ENCODE results near the gene STK32B.

STK32B gene

GRCh38 chr4:5461477-5461876, 410.2 kb downstream of the STK32B start:
- no peak overlapping the region for H3K18ac ChIP-seq (ENCODE audit: low read length)
- H3K4me3 ChIP-seq (ENCODE audit: low read depth, low read length): no peak overlapping the region
- H3K36me3 ChIP-seq (ENCODE audit: control insufficient read depth in 1 of 2, insufficient read depth in 2 of 2, low read length in 2 of 2): no peaks in the 10 kb centered on the region
- H2BK120ac ChIP-seq (ENCODE audit: insufficient read depth, low read length, poor library complexity): no peak overlapping the region
- no peaks in the 10 kb centered on the region for H3K79me1 ChIP-seq (ENCODE audit: low read length)
- H3K9me3 ChIP-seq (ENCODE audit: insufficient read depth, low read depth, low read length): no peaks in the 10 kb centered on the region
- H2BK12ac ChIP-seq (ENCODE audit: low read length): no peak overlapping the region
- no peak overlapping the region for H3K23ac ChIP-seq (ENCODE audit: low read length)
- no peak overlapping the region for H4K91ac ChIP-seq (ENCODE audit: low read depth, low read length)
- H4K8ac ChIP-seq (ENCODE audit: low read depth, low read length): no peak overlapping the region
- H3K27ac ChIP-seq (ENCODE audit: low read depth, low read length): no peak overlapping the region
- no peak overlapping the region for H2AFZ ChIP-seq (ENCODE audit: insufficient read depth, low read length, poor library complexity)
- no peak overlapping the region for H4K12ac ChIP-seq (ENCODE audit: low read depth, low read length)
- DNase-seq: no peak
- H3K79me2 ChIP-seq (ENCODE audit: control insufficient read depth, insufficient read depth, low read length, poor library complexity): no peaks in the 10 kb centered on the region
- no peaks in the 10 kb centered on the region for H3K27me3 ChIP-seq (ENCODE audit: insufficient read depth, low read length)
- H3K4me1 ChIP-seq (ENCODE audit: control insufficient read depth in 1 of 2, insufficient read depth in 2 of 2, low read length in 2 of 2): peaks cover 3% of the 10 kb centered on the region in 2 experiments
- no peak overlapping the region for H3K4me2 ChIP-seq (ENCODE audit: low read length)
- no peak overlapping the region for H2BK5ac ChIP-seq (ENCODE audit: low read depth, low read length, poor library complexity)
- no peak overlapping the region for H2AK5ac ChIP-seq (ENCODE audit: low read length)
- WGBS (ENCODE audit: extremely low coverage, insufficient coverage, insufficient read length): no CpG with 5 or more reads among the region's 13 CpGs
- no peak overlapping the region for H3K4ac ChIP-seq (ENCODE audit: low read depth, low read length)
- no peak overlapping the region for H3K14ac ChIP-seq (ENCODE audit: low read length)
- no peak overlapping the region for H3K9ac ChIP-seq (ENCODE audit: low read length)

GRCh38 chr4:5462254-5462835, 411.1 kb downstream of the STK32B start:
- H3K4me1 ChIP-seq (ENCODE audit: control insufficient read depth in 1 of 2, insufficient read depth in 2 of 2, low read length in 2 of 2): peaks cover 3% of the 10 kb centered on the region in 2 experiments
- no peak overlapping the region for H4K12ac ChIP-seq (ENCODE audit: low read depth, low read length)
- no peak overlapping the region for H2BK5ac ChIP-seq (ENCODE audit: low read depth, low read length, poor library complexity)
- H2BK12ac ChIP-seq (ENCODE audit: low read length): no peak overlapping the region
- no peak overlapping the region for H3K23ac ChIP-seq (ENCODE audit: low read length)
- H3K27me3 ChIP-seq (ENCODE audit: insufficient read depth, low read length): no peaks in the 10 kb centered on the region
- no peaks in the 10 kb centered on the region for H3K79me2 ChIP-seq (ENCODE audit: control insufficient read depth, insufficient read depth, low read length, poor library complexity)
- H3K18ac ChIP-seq (ENCODE audit: low read length): no peak overlapping the region
- H2AK5ac ChIP-seq (ENCODE audit: low read length): no peak overlapping the region
- no peak overlapping the region for H3K4me2 ChIP-seq (ENCODE audit: low read length)
- no peaks in the 10 kb centered on the region for H3K9me3 ChIP-seq (ENCODE audit: insufficient read depth, low read depth, low read length)
- WGBS (ENCODE audit: extremely low coverage, insufficient coverage, insufficient read length): no CpG with 5 or more reads among the region's 7 CpGs
- H3K36me3 ChIP-seq (ENCODE audit: control insufficient read depth in 1 of 2, insufficient read depth in 2 of 2, low read length in 2 of 2): no peaks in the 10 kb centered on the region
- H3K14ac ChIP-seq (ENCODE audit: low read length): no peak overlapping the region
- H4K8ac ChIP-seq (ENCODE audit: low read depth, low read length): no peak overlapping the region
- H3K79me1 ChIP-seq (ENCODE audit: low read length): no peaks in the 10 kb centered on the region
- no peak overlapping the region for H2BK120ac ChIP-seq (ENCODE audit: insufficient read depth, low read length, poor library complexity)
- H3K27ac ChIP-seq (ENCODE audit: low read depth, low read length): no peak overlapping the region
- no peak overlapping the region for H3K4me3 ChIP-seq (ENCODE audit: low read depth, low read length)
- no peak overlapping the region for H3K4ac ChIP-seq (ENCODE audit: low read depth, low read length)
- H2AFZ ChIP-seq (ENCODE audit: insufficient read depth, low read length, poor library complexity): no peak overlapping the region
- H4K91ac ChIP-seq (ENCODE audit: low read depth, low read length): no peak overlapping the region
- no peak for DNase-seq
- H3K9ac ChIP-seq (ENCODE audit: low read length): no peak overlapping the region

GRCh38 chr4:5462896-5463295, 411.6 kb downstream of the STK32B start:
- DNase-seq: no peak
- Histone ChIP-seq H3K9ac (ENCODE audit: low read length) (no peak overlapping the region), H4K8ac (ENCODE audit: low read depth, low read length) (no peak overlapping the region), H3K79me2 (ENCODE audit: control insufficient read depth, insufficient read depth, low read length, poor library complexity) (no peaks in the 10 kb centered on the region), H3K9me3 (ENCODE audit: insufficient read depth, low read depth, low read length) (no peaks in the 10 kb centered on the region), H3K36me3 (ENCODE audit: control insufficient read depth in 1 of 2, insufficient read depth in 2 of 2, low read length in 2 of 2) (no peaks in the 10 kb centered on the region), H3K4me1 (ENCODE audit: control insufficient read depth in 1 of 2, insufficient read depth in 2 of 2, low read length in 2 of 2) (peaks cover 3% of the 10 kb centered on the region in 2 experiments), H3K14ac (ENCODE audit: low read length) (no peak overlapping the region), H4K12ac (ENCODE audit: low read depth, low read length) (no peak overlapping the region), H3K27me3 (ENCODE audit: insufficient read depth, low read length) (no peaks in the 10 kb centered on the region), H3K4me2 (ENCODE audit: low read length) (no peak overlapping the region), H3K79me1 (ENCODE audit: low read length) (no peaks in the 10 kb centered on the region), H2BK5ac (ENCODE audit: low read depth, low read length, poor library complexity) (no peak overlapping the region), H3K4ac (ENCODE audit: low read depth, low read length) (no peak overlapping the region), H2AK5ac (ENCODE audit: low read length) (no peak overlapping the region), H2AFZ (ENCODE audit: insufficient read depth, low read length, poor library complexity) (no peak overlapping the region), H3K27ac (ENCODE audit: low read depth, low read length) (no peak overlapping the region), H3K4me3 (ENCODE audit: low read depth, low read length) (no peak overlapping the region), H3K18ac (ENCODE audit: low read length) (no peak overlapping the region), H3K23ac (ENCODE audit: low read length) (no peak overlapping the region), H4K91ac (ENCODE audit: low read depth, low read length) (no peak overlapping the region), H2BK120ac (ENCODE audit: insufficient read depth, low read length, poor library complexity) (no peak overlapping the region), H2BK12ac (ENCODE audit: low read length) (no peak overlapping the region)
- WGBS (ENCODE audit: extremely low coverage, insufficient coverage, insufficient read length): no CpG with 5 or more reads among the region's 14 CpGs

GRCh38 chr4:5463361-5463760, 412.1 kb downstream of the STK32B start:
- Histone ChIP-seq H2BK120ac (ENCODE audit: insufficient read depth, low read length, poor library complexity) (no peak overlapping the region), H3K18ac (ENCODE audit: low read length) (no peak overlapping the region), H3K79me1 (ENCODE audit: low read length) (no peaks in the 10 kb centered on the region), H2AFZ (ENCODE audit: insufficient read depth, low read length, poor library complexity) (no peak overlapping the region), H2AK5ac (ENCODE audit: low read length) (no peak overlapping the region), H3K36me3 (ENCODE audit: control insufficient read depth in 1 of 2, insufficient read depth in 2 of 2, low read length in 2 of 2) (no peaks in the 10 kb centered on the region), H3K4me2 (ENCODE audit: low read length) (no peak overlapping the region), H4K12ac (ENCODE audit: low read depth, low read length) (no peak overlapping the region), H3K4ac (ENCODE audit: low read depth, low read length) (no peak overlapping the region), H3K79me2 (ENCODE audit: control insufficient read depth, insufficient read depth, low read length, poor library complexity) (no peaks in the 10 kb centered on the region), H4K8ac (ENCODE audit: low read depth, low read length) (no peak overlapping the region), H3K27ac (ENCODE audit: low read depth, low read length) (no peak overlapping the region), H3K4me1 (ENCODE audit: control insufficient read depth in 1 of 2, insufficient read depth in 2 of 2, low read length in 2 of 2) (peaks cover 3% of the 10 kb centered on the region in 2 experiments), H3K9ac (ENCODE audit: low read length) (no peak overlapping the region), H2BK5ac (ENCODE audit: low read depth, low read length, poor library complexity) (no peak overlapping the region), H2BK12ac (ENCODE audit: low read length) (no peak overlapping the region), H4K91ac (ENCODE audit: low read depth, low read length) (no peak overlapping the region), H3K4me3 (ENCODE audit: low read depth, low read length) (no peak overlapping the region), H3K23ac (ENCODE audit: low read length) (peak overlapping the region; percentile 15), H3K27me3 (ENCODE audit: insufficient read depth, low read length) (no peaks in the 10 kb centered on the region), H3K9me3 (ENCODE audit: insufficient read depth, low read depth, low read length) (no peaks in the 10 kb centered on the region), H3K14ac (ENCODE audit: low read length) (no peak overlapping the region)
- no CpG with 5 or more reads among the region's 1 CpG for WGBS (ENCODE audit: extremely low coverage, insufficient coverage, insufficient read length)
- DNase-seq: no peak
